HFF-Myc (cell line): ENCODE data around the gene NAB1.
A peak's percentile ranks its signal among the peaks of the same experiment; 100 is the strongest.

Experiments
- DNase-seq: peaks from one replicate; pipeline ENCODE4 v3.0.0-alpha.2; 2011; ENCODE audit warnings: low read depth; ENCODE audit errors: extremely low read depth
- H3K4me3 ChIP-seq: replicated peaks from 2 replicates; pipeline ENCODE4 v1.5.1; 2011; ENCODE audit warnings: low read depth, mild to moderate bottlenecking, control low read depth, low read length
- CTCF ChIP-seq: IDR thresholded peaks from 2 replicates; pipeline ENCODE4 v1.5.1; 2012; ENCODE audit warnings: mild to moderate bottlenecking, low read depth, low read length, control low read depth; ENCODE audit errors: missing control alignments

Gene NAB1

GRCh38 chr2:190627448-190628412, 21.2 kb upstream of the NAB1 start:
- peak overlapping the region; percentile 20 for H3K4me3 ChIP-seq
- no peak for DNase-seq
- TF ChIP-seq CTCF, result no peak

DNA sequence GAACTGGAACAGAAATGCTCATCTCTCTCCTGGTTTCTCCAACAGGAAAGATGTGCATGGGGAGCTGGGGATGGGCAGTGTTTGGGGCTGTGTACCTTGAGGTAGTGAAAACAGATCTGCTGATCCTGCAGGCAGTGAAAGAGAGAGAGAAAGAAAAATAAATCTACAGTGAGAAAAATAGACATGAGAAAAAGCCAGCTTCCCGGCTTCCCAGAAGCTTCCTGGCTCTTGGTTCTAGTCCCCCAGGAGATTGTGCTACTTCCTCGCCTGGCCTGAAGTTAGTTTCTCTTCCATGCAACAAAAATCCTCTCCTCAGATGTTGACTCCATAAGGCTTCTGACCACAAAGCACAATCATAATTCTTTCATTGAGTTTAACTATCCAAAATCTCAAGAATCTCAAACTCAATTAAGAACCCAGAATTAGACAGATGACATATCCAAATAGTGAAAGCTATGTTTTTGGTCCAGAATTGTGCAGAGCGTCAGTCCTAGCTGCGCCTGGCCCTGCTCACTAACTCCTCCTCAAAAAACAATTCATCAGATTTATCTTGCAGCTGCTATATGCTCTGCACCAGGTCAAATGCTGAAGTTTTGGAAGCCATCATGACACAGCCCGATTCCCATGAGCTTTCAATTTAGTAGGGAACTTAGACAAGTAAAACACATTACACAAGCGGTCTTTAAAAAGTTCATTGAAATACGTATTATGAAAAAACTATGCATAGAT, 20.1 kb upstream of the NAB1 start:
- no peak overlapping the region for H3K4me3 ChIP-seq
- no peak for TF ChIP-seq CTCF
- no peak for DNase-seq

GRCh38 chr2:190634381-190634780, 14.5 kb upstream of the NAB1 start:
- no peak for TF ChIP-seq CTCF
- no peak for DNase-seq
- no peak overlapping the region for H3K4me3 ChIP-seq

GRCh38 chr2:190635781-190636180, 13.1 kb upstream of the NAB1 start:
- DNase-seq, result no peak
- no peak overlapping the region for H3K4me3 ChIP-seq
- peak; percentile 4 for TF ChIP-seq CTCF

- no peak for DNase-seq
- TF ChIP-seq CTCF, result no peak
- no peak overlapping the region for H3K4me3 ChIP-seq
Measured at GRCh38 chr2:190636361-190636760, 12.5 kb upstream of the NAB1 start.

- no peak for DNase-seq
- no peak overlapping the region for H3K4me3 ChIP-seq
- TF ChIP-seq CTCF, result no peak
Measured at GRCh38 chr2:190637281-190637734, 11.6 kb upstream of the NAB1 start.
